Activated CD4-positive, alpha-beta T cell treated with anti-CD3 and anti-CD28 coated beads, Interleukin-2, amount 10 ng/mL, durations not matched to agents 7 days and 5 days (primary cell): ENCODE results near the gene NRN1L. TPM values are rescaled to one million over a fixed set of nuclear protein-coding genes. Genes with fewer than 3 reads are reported as not detected.

Source experiments
- CTCF ChIA-PET: fragments of 350-600 bp; sonication (Branson Sonifier 250); formaldehyde crosslinking; loops from one replicate; lab custom pipeline; 2021; ENCODE audit warnings: antibody characterized with exemption; lab: Charles Lee
- POLR2A ChIA-PET: fragments of 350-600 bp; sonication (Branson Sonifier 250); formaldehyde crosslinking; loops from one replicate; lab custom pipeline; 2021; ENCODE audit warnings: antibody characterized with exemption; lab: Charles Lee
- DNase-seq: peaks from one replicate; pipeline ENCODE4 v3.0.0-alpha.2; 2020
- H3K27ac Mint-ChIP-seq: one replicate; pipeline ENCODE4 v1.8.0; 2021; ENCODE audit warnings: mild to moderate bottlenecking, moderate library complexity, mixed read lengths
- H3K27me3 Mint-ChIP-seq: one replicate; pipeline ENCODE4 v1.8.0; 2021; ENCODE audit warnings: mixed read lengths
- H3K36me3 Mint-ChIP-seq: one replicate; pipeline ENCODE4 v1.8.0; 2021; ENCODE audit warnings: low read depth, mixed read lengths
- H3K4me1 Mint-ChIP-seq: one replicate; pipeline ENCODE4 v1.8.0; 2021; ENCODE audit warnings: mixed read lengths
- H3K4me3 Mint-ChIP-seq: one replicate; pipeline ENCODE4 v1.8.0; 2021; ENCODE audit warnings: mild to moderate bottlenecking, moderate library complexity, mixed read lengths
- H3K9me3 Mint-ChIP-seq: one replicate; pipeline ENCODE4 v1.8.0; 2021; ENCODE audit warnings: mixed read lengths
- total RNA-seq, 2 experiments: library from RNA; stranded (reverse); gene quantifications; one replicate each; pipeline ENCODE4 v1.2.3, GENCODE V29; 2021

Gene NRN1L
- total RNA-seq, 2 experiments from 2014 or later = 1.5 to 2.5 TPM

GRCh38 chr16:67935402-67936123 lies 50.9 kb downstream of the NRN1L start:
- H3K9me3 Mint-ChIP-seq = no peaks in the 10 kb centered on the region
- peak; percentile 97 for DNase-seq
- peaks cover 45% of the 10 kb centered on the region for H3K4me1 Mint-ChIP-seq
- CTCF ChIA-PET = interaction anchor here (0.6 to 4.0 kb wide), 17 partner anchors 8 to 415 kb away, joined by 3 to 23 read pairs (median 3); partner anchors contain the start of gene PSKH1
- peak overlapping the region; percentile 99 for H3K4me3 Mint-ChIP-seq
- no peaks in the 10 kb centered on the region for H3K27me3 Mint-ChIP-seq
- POLR2A ChIA-PET = interaction anchor here (0.6 to 1.2 kb wide), 2 partner anchors 43 to 454 kb away, joined by 3 to 6 read pairs; partner anchors contain the start of gene PSKH1
- peaks cover 53% of the 10 kb centered on the region for H3K36me3 Mint-ChIP-seq
- peak overlapping the region; percentile 93 for H3K27ac Mint-ChIP-seq

Other genes starting within 250 kb of the NRN1L start
- 100 to 1,000 TPM; 203 to 226 TPM for gene CARMIL2, start 239.7 kb upstream of the NRN1L start, total RNA-seq
- gene ACD, start 224.6 kb upstream of the NRN1L start, total RNA-seq = 10 to 100 TPM; 38.0 to 41.8 TPM
- gene PARD6A, start 223.9 kb upstream of the NRN1L start, total RNA-seq = 10 to 100 TPM; 11.6 to 13.0 TPM
- 1 to 10 TPM; 8.0 to 8.2 TPM for gene ENKD1, start 218.1 kb upstream of the NRN1L start, total RNA-seq
- 1 to 10 TPM; 3.8 to 4.8 TPM for gene C16orf86, start 218.1 kb upstream of the NRN1L start, total RNA-seq
- 10 to 100 TPM; 11.2 to 11.9 TPM for gene GFOD2, start 165.6 kb upstream of the NRN1L start, total RNA-seq
- gene RANBP10, start 78.3 kb upstream of the NRN1L start, total RNA-seq = 10 to 100 TPM; 28.2 to 30.4 TPM
- under 1 TPM; 0.27 to 0.33 TPM for gene TSNAXIP1, start 78.0 kb upstream of the NRN1L start, total RNA-seq
- 10 to 100 TPM; 37.5 to 41.7 TPM for gene THAP11, start 42.6 kb upstream of the NRN1L start, total RNA-seq
- 100 to 1,000 TPM; 112 to 140 TPM for gene NUTF2, start 38.0 kb upstream of the NRN1L start, total RNA-seq
- gene CENPT, start 37.2 kb upstream of the NRN1L start, total RNA-seq = 10 to 100 TPM; 62.1 to 64.0 TPM
- gene EDC4, start 11.8 kb upstream of the NRN1L start, total RNA-seq = 100 to 1,000 TPM; 114 to 128 TPM
- 10 to 100 TPM; 21.3 to 21.5 TPM for gene PSKH1, start 8.4 kb downstream of the NRN1L start, total RNA-seq
- gene CTRL, start 47.0 kb downstream of the NRN1L start, total RNA-seq = 1 to 10 TPM; 7.2 to 9.4 TPM
- gene PSMB10, start 52.0 kb downstream of the NRN1L start, total RNA-seq = 100 to 1,000 TPM; 214 to 288 TPM
- 10 to 100 TPM; 12.9 to 15.3 TPM for gene LCAT, start 59.2 kb downstream of the NRN1L start, total RNA-seq
- gene SLC12A4, start 83.8 kb downstream of the NRN1L start, total RNA-seq = 10 to 100 TPM; 27.1 to 29.5 TPM
- under 1 TPM; 0.10 TPM for gene DPEP3, start 95.6 kb downstream of the NRN1L start, total RNA-seq
- gene DPEP2, start 114.6 kb downstream of the NRN1L start, total RNA-seq = 10 to 100 TPM; 12.4 to 14.2 TPM
- not detected for gene DPEP2NB, start 131.0 kb downstream of the NRN1L start, total RNA-seq
- gene DDX28, start 138.3 kb downstream of the NRN1L start, total RNA-seq = 10 to 100 TPM; 12.9 to 14.4 TPM
- 10 to 100 TPM; 21.5 to 23.4 TPM for gene DUS2, start 138.4 kb downstream of the NRN1L start, total RNA-seq
- gene NFATC3, start 200.5 kb downstream of the NRN1L start, total RNA-seq = 100 to 1,000 TPM; 146 to 159 TPM